HEK293 (cell line): Measurements from ENCODE around the gene PSMB11.
A peak's percentile ranks its signal among the peaks of the same experiment; 100 is the strongest.

Experiments
- EGR2 ChIP-seq: fragments of 450-650 bp; formaldehyde crosslinking; IDR thresholded peaks from 2 replicates; pipeline ENCODE4 v1.5.1; 2016; ENCODE audit warnings: low read depth, missing biosample characterization, missing genetic modification characterization
- HIC1 ChIP-seq: fragments of 450-650 bp; formaldehyde crosslinking; IDR thresholded peaks from 2 replicates; pipeline ENCODE4 v1.5.1; 2016; ENCODE audit warnings: missing biosample characterization, missing genetic modification characterization
- MYNN ChIP-seq: fragments of 450-650 bp; formaldehyde crosslinking; IDR thresholded peaks from 2 replicates; pipeline ENCODE4 v1.5.1; 2016; ENCODE audit warnings: missing biosample characterization, missing genetic modification characterization, borderline replicate concordance
- PBX3 ChIP-seq: sonication (generic); formaldehyde crosslinking; IDR thresholded peaks from 2 replicates; pipeline ENCODE4 v1.8.1; 2022; ENCODE audit warnings: mild to moderate bottlenecking, moderate library complexity, missing genetic modification reagents
- PRDM6 ChIP-seq: fragments of 450-650 bp; formaldehyde crosslinking; IDR thresholded peaks from 2 replicates; pipeline ENCODE4 v1.5.1; 2017; ENCODE audit warnings: missing biosample characterization, missing genetic modification characterization
- REPIN1 ChIP-seq: fragments of 450-650 bp; formaldehyde crosslinking; IDR thresholded peaks from 2 replicates; pipeline ENCODE4 v1.5.1; 2017; ENCODE audit warnings: missing biosample characterization, missing genetic modification characterization, low read depth
- SCRT1 ChIP-seq: fragments of 450-650 bp; formaldehyde crosslinking; IDR thresholded peaks from 2 replicates; pipeline ENCODE4 v1.5.1; 2016; ENCODE audit warnings: missing biosample characterization, missing genetic modification characterization, borderline replicate concordance
- SP2 ChIP-seq: fragments of 450-650 bp; formaldehyde crosslinking; IDR thresholded peaks from 2 replicates; pipeline ENCODE4 v1.5.1; 2016; ENCODE audit warnings: missing biosample characterization, missing genetic modification characterization
- ZBTB20 ChIP-seq: fragments of 450-650 bp; formaldehyde crosslinking; IDR thresholded peaks from 2 replicates; pipeline ENCODE4 v1.5.1; 2016; ENCODE audit warnings: missing biosample characterization, missing genetic modification characterization
- ZBTB49 ChIP-seq: fragments of 450-650 bp; formaldehyde crosslinking; IDR thresholded peaks from 2 replicates; pipeline ENCODE4 v1.5.1; 2016; ENCODE audit warnings: missing biosample characterization, missing genetic modification characterization, low read depth
- ZBTB7A ChIP-seq: fragments of 450-650 bp; formaldehyde crosslinking; IDR thresholded peaks from 2 replicates; pipeline ENCODE4 v1.5.1; 2016; ENCODE audit warnings: low read depth, missing biosample characterization, missing genetic modification characterization
- ZIC2 ChIP-seq: fragments of 450-650 bp; formaldehyde crosslinking; IDR thresholded peaks from 2 replicates; pipeline ENCODE4 v1.5.1; 2016; ENCODE audit warnings: missing biosample characterization, missing genetic modification characterization
- ZNF112 ChIP-seq: fragments of 450-650 bp; formaldehyde crosslinking; IDR thresholded peaks from 2 replicates; pipeline ENCODE4 v1.5.0; 2017; ENCODE audit warnings: missing biosample characterization, missing genetic modification characterization
- ZNF19 ChIP-seq: fragments of 450-650 bp; formaldehyde crosslinking; IDR thresholded peaks from 2 replicates; pipeline ENCODE4; 2016; ENCODE audit warnings: missing biosample characterization, missing genetic modification characterization, low read depth
- ZNF239 ChIP-seq: fragments of 450-650 bp; formaldehyde crosslinking; IDR thresholded peaks from 2 replicates; pipeline ENCODE4 v1.5.1; 2016; ENCODE audit warnings: missing biosample characterization, missing genetic modification characterization
- ZNF354C ChIP-seq: fragments of 450-650 bp; formaldehyde crosslinking; IDR thresholded peaks from 2 replicates; pipeline ENCODE4 v1.5.1; 2016; ENCODE audit warnings: missing biosample characterization, missing genetic modification characterization, low read depth, borderline replicate concordance
- ZNF423 ChIP-seq: fragments of 450-650 bp; formaldehyde crosslinking; IDR thresholded peaks from 2 replicates; pipeline ENCODE4 v1.5.1; 2016; ENCODE audit warnings: missing biosample characterization, missing genetic modification characterization
- ZNF664 ChIP-seq: fragments of 450-650 bp; formaldehyde crosslinking; IDR thresholded peaks from 2 replicates; pipeline ENCODE4 v1.5.1; 2016; ENCODE audit warnings: missing biosample characterization, missing genetic modification characterization
- ZNF701 ChIP-seq: fragments of 450-650 bp; formaldehyde crosslinking; IDR thresholded peaks from 2 replicates; pipeline ENCODE4 v1.5.1; 2016; ENCODE audit warnings: missing biosample characterization, missing genetic modification characterization
- ZNF776 ChIP-seq: fragments of 450-650 bp; formaldehyde crosslinking; IDR thresholded peaks from 2 replicates; pipeline ENCODE4 v1.5.0; 2017; ENCODE audit warnings: missing biosample characterization, missing genetic modification characterization, borderline replicate concordance
- TF ChIP-seq, protein P1 (sequence below): fragments of 450-650 bp; IDR thresholded peaks from 2 replicates; pipeline ENCODE4 v1.5.1; 2018; ENCODE audit warnings: missing biosample characterization, mild to moderate bottlenecking, missing genetic modification characterization
- TF ChIP-seq, protein P2 (sequence below): fragments of 450-650 bp; formaldehyde crosslinking; IDR thresholded peaks from 2 replicates; pipeline ENCODE4 v1.5.1; 2017; ENCODE audit warnings: missing biosample characterization, missing genetic modification characterization
- TF ChIP-seq, protein P3 (sequence below): fragments of 450-650 bp; formaldehyde crosslinking; IDR thresholded peaks from 2 replicates; pipeline ENCODE4 v1.5.1; 2016; ENCODE audit warnings: missing biosample characterization, missing genetic modification characterization

Gene PSMB11

GRCh38 chr14:23057757-23058653 lies 16.0 kb downstream of the PSMB11 start (continued):
- TF ChIP-seq ZNF701 (tag by site-specific recombination) (no peak), REPIN1 (tag by site-specific recombination) (no peak), HIC1 (peak; percentile 77), ZNF19 (no peak), ZIC2 (tag by site-specific recombination) (peak; percentile 66; the same call in 1 of the 2 replicates), ZBTB49 (tag by site-specific recombination) (no peak), ZNF423 (tag by site-specific recombination) (no peak; the same call in 1 of the 2 replicates), ZBTB20 (tag by site-specific recombination) (peak; percentile 94), ZBTB7A (tag by site-specific recombination) (peak; percentile 83; the same call in 1 of the 2 replicates), PRDM6 (tag by site-specific recombination) (no peak), ZNF112 (tag by site-specific recombination) (no peak), MYNN (tag by site-specific recombination) (no peak), ZNF354C (tag by site-specific recombination) (no peak), SCRT1 (tag by site-specific recombination) (no peak), SP2 (tag by site-specific recombination) (peak; percentile 67), EGR2 (tag by site-specific recombination) (peak; percentile 47; the same call in 1 of the 2 replicates), ZNF776 (tag by site-specific recombination) (no peak), ZNF664 (no peak), ZNF239 (tag by site-specific recombination) (no peak), PBX3 (CRISPR knock-in tag) (no peak)
- TF ChIP-seq, protein P1, sequence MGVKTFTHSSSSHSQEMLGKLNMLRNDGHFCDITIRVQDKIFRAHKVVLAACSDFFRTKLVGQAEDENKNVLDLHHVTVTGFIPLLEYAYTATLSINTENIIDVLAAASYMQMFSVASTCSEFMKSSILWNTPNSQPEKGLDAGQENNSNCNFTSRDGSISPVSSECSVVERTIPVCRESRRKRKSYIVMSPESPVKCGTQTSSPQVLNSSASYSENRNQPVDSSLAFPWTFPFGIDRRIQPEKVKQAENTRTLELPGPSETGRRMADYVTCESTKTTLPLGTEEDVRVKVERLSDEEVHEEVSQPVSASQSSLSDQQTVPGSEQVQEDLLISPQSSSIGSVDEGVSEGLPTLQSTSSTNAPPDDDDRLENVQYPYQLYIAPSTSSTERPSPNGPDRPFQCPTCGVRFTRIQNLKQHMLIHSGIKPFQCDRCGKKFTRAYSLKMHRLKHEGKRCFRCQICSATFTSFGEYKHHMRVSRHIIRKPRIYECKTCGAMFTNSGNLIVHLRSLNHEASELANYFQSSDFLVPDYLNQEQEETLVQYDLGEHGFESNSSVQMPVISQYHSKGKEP (tag by site-specific recombination): no peak
- TF ChIP-seq, protein P2, sequence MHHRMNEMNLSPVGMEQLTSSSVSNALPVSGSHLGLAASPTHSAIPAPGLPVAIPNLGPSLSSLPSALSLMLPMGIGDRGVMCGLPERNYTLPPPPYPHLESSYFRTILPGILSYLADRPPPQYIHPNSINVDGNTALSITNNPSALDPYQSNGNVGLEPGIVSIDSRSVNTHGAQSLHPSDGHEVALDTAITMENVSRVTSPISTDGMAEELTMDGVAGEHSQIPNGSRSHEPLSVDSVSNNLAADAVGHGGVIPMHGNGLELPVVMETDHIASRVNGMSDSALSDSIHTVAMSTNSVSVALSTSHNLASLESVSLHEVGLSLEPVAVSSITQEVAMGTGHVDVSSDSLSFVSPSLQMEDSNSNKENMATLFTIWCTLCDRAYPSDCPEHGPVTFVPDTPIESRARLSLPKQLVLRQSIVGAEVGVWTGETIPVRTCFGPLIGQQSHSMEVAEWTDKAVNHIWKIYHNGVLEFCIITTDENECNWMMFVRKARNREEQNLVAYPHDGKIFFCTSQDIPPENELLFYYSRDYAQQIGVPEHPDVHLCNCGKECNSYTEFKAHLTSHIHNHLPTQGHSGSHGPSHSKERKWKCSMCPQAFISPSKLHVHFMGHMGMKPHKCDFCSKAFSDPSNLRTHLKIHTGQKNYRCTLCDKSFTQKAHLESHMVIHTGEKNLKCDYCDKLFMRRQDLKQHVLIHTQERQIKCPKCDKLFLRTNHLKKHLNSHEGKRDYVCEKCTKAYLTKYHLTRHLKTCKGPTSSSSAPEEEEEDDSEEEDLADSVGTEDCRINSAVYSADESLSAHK (tag by site-specific recombination): no peak
- TF ChIP-seq, protein P3, sequence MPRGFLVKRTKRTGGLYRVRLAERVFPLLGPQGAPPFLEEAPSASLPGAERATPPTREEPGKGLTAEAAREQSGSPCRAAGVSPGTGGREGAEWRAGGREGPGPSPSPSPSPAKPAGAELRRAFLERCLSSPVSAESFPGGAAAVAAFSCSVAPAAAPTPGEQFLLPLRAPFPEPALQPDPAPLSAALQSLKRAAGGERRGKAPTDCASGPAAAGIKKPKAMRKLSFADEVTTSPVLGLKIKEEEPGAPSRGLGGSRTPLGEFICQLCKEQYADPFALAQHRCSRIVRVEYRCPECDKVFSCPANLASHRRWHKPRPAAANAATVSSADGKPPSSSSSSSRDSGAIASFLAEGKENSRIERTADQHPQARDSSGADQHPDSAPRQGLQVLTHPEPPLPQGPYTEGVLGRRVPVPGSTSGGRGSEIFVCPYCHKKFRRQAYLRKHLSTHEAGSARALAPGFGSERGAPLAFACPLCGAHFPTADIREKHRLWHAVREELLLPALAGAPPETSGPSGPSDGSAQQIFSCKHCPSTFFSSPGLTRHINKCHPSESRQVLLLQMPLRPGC (tag by site-specific recombination): no peak; the same call in 1 of the 2 replicates
